HG02798 (cell line): ENCODE data around the gene SNRNP70.
"Not testable (repeated sequence)": the region's sequence is repeated elsewhere in the genome, so short reads cannot be mapped to it uniquely, and the experiment has no call there.

ENCODE experiments used
- ATAC-seq: cut with Tn5 transposase; IDR thresholded peaks from one replicate; pipeline ENCODE4 v1.9.1; 2021; ENCODE audit warnings: mild to moderate bottlenecking; ENCODE audit not compliant: unreplicated experiment, poor library complexity

The SNRNP70 gene

DNA sequence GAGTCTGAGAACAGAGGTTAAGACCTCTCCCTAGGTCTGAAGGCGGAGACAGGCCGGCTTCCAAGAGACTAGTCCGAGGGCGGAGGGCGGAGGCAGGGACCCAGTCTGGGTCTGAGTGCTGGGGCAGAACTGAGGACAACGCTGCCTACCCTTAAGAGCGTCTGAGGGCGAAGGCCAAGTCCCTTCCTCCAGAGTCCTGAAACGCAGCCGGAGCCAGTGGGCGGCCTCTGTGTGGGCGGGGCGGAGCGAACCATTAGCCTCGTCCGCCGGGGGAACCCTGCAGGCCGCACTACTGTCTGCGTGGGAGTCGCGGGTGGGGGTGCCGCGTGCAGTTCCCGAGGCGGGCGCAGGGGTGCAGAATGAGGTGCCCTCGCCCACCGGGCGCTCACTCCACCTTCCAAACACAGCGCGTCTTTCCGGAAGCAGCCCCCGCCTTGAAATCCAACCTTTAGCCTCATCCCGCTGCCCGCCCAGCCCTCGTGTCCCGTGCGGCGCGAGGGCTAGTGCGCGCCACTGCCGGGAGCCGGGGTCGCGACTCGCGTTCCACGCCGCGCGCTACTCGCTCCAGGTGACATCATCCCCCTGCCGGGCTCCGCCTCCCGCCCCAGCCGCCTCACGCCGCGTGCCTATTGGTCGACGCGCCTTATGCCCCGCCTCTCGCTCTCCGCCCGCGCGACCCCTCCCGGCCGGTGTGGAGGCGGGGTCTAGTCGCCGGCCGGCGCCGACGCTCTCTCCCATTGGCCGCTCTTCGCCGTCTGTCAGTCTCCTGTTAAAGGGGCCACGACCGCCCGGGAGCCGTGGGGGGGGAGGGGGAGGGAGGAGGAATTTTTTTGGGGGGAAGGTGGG, 33.5 kb downstream of the SNRNP70 start, which contains the start of gene C19orf73:
C19orf73 (minus strand) TSS at position 579 of the 846 bp plus-strand sequence; CDS start at position 458, 121 bp downstream.
- peak; percentile 85 for ATAC-seq

DNA sequence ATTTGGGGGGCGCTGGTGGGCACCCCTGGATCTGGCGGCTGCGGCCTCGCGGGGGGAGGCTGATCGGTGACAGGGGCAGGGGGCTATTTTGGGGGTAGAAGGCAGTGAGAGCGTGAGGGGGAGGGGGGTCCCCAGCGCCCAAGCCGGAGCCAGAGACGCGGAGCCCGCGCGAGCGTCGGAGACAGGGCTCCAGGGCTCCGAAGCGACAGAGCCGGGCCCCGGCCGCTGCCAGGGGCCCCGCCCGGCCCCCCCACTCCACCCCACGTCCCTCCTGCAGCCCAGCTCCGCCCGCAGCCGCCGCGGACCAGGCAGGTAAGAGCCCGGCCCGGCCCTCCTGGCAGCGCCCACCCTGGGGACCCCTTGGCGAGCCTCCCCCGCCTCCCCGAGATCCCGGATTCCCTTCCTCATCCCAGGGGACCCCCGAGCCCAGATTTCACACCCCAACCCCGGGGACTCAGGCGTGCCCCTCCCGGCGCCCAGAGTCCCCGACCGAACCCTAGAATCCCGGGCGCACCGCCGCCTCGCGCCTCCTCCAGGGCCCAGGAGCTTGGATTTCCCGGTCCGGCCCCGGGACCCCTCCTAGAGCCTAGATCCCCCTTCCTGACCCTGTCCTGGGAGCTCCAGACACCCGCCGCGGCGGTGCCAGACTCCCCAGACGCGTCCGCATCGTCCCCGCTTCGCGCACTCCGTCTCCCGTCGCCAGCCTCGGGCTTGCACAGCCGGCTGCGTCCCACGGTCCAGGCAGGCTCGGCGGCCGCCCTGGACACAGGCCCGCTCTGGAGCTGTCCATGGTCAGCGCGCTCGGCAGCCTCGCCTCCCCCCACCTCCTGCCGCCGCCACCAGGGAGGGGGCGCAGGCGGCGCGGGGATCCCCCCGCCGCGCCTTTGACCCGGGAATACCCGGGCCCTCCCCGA, 34.4 kb downstream of the SNRNP70 start, which contains the start of gene PPFIA3:
PPFIA3 (plus strand) TSS at position 134 of the 914 bp plus-strand sequence. CDS start 8,330 bp downstream, outside the sequence.
- no peak for ATAC-seq

DNA sequence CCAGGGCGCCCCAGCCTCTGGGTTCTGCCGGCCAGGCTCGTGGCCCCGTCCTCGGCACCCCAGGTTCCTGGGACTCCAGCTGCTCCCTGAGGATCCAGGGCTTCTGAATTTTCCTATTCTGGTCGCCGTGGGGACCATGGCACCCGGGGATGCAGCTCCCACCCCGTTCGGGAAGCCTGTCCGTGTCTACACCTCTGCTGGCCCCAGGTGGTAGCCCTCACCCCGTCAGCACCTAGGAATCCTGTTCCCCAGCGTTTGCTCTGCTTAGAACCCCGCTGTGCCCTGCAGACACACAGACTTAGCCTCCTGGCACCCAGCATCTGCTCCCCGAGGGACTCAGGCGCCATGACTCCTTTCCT, 35.1 kb downstream of the SNRNP70 start:
- no peak for ATAC-seq

DNA sequence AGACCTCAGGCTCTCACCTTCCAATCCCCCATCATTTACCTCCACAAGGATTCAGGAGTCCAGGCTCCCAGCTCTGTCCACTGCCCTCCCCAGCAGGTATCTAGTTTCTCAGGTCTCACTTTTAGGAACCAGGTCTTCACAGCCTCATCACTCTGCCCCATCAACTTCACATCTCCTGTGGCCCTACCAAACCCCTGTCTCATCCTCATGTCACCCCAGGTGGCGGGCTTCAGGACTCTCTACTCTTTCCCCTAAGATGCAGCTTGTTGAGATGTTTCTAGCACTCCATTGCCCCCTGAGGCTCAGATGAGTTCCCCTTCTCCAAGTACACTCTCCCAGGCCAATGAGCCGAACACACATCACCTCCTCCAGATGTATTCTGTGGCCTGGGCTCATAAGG, 35.6 kb downstream of the SNRNP70 start:
- no peak for ATAC-seq

DNA sequence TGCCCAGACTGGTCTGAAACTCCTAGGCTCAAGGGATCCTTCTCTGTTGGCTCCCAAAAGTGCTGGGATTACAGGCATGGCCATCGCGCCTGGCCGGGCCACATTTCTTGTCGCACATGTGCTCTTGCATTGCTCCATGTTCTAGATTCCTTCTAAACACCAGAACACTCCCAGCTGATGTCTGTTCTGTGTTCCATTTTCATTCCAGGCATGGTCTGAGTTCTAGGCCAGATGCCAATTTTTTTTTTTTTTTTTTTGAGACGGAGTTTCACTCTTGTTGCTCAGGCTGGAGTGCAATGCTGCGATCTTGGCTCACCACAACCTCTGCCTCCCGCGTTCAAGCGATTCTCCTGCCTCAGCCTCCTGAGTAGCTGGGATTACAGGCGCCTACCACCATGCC, 36.6 kb downstream of the SNRNP70 start:
- ATAC-seq = not testable (repeated sequence)

DNA sequence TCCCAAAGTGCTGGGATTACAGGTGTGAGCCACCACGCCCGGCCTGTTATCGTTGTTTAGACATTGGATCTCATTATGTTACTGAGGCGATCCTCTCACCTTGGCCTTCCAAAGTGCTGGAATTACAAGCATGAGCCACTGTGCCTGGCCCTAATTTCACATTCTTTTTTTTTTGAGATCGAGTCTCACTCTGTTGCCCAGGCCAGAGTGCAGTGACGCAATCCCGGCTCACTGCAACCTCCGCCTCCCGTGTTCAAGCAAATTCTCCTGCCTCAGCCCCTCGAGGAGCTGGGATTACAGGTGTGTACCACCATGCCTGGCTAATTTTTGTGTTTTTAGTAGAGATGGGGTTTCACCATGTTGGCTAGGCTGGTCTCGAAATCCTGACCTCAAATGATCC, 38.0 kb downstream of the SNRNP70 start:
- ATAC-seq = not testable (repeated sequence)

DNA sequence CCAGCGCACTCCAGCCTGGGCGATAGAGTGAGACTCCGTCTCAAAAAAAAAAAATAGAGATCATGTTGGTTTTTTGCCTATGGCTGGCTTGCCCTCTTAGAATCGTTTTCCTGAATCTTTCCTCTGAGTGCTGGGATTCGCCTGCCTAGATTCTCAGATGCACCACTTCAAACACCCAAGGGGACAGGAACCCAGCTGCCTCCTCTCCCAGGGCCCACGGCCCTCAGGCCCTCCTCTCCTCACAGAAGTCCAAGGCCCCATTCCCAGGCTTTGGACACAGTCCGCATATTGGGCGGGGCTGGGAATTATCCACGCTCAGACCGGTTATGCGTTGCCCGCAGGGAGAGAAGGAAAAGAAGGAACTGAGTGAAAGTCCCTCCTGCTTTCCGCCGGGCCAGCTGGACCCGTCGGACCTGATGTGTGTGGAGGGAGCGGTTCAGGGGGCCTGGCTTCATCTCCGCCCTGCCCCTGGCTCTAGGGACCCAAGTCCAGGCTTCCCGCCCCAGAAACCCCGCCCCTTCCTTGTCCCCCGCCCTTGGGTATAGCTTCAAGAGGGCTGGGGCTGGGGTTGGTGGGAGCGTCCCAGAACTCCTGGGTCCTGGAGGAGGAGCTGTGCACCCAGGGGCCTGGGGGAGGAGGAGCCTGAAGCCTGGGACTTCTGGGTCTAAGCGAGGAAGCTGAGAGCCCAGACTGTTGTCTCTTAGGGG, 39.9 kb downstream of the SNRNP70 start:
- ATAC-seq = no peak

DNA sequence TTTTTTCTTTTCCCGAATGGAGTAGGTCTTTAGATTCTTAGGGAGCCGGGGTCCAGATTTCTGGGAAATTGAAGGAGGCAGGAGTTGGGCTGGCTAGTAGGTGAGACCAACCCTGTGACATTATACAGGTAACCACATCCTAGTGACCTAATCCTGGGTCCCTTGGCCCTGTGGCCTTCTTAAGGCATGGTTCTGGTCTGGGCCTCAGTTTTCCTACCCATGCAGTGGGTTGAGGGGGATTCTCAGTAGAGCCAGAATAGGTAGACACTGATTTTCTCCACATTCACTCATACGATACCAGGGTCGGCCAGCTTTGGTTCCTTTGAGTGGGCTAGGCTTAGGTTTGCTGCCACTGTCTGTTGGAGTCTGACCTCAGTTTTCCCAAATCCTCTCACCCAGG, 41.3 kb downstream of the SNRNP70 start:
- no peak for ATAC-seq

DNA sequence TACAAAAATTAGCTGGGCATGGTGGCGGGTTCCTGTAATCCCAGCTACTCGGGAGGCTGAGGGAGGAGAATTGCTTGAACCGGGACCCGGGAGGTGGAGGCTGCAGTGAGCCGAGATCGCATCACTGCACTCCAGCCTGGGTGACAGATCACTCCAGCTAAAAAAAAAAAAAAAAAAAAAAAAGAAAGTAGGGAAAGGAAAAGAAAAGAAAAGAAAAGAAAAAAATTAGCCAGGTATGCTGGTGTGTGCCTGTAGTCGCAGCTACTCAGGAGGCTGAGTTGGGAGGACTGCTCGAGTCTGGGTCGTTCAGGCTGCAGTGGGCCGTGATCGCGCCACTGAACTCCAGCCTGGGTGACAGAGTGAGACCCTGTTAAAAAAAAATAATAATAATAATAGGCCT, 42.0 kb downstream of the SNRNP70 start:
- not testable (repeated sequence) for ATAC-seq

DNA sequence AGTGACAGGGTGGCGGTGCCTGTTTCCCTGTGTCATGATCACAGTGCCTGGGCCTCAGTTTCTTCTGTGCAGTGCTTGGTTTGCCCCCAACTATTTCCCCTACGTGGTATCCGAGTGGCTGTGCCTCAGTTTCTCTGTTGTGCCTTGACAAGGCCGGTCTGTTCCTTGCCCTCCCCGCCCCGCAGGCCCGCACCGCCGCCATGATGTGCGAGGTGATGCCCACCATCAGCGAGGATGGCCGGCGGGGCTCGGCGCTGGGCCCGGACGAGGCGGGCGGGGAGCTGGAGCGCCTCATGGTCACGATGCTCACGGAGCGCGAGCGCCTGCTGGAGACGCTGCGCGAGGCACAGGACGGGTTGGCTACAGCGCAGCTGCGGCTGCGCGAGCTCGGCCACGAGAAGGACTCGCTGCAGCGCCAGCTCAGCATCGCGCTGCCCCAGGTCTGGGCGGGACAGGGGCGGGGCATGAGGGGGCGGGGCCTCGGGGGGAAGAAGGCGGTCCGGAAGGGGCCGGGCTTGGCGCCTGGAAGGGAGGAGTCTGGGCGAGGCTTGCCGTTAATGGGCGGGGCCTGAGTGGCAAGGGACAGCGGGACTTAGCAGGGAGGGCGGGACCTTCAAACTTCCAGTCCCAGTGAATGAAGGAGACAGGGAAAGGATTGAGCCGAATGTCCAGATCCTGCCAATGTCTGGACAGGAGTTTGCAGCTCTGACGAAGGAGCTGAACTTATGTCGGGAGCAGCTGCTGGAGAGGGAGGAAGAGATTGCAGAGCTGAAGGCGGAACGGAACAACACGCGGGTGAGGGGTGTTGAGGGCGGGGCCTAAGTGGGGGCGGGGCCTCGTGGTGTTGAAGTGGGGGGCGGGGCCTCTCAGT, 42.7 kb downstream of the SNRNP70 start:
- peak; percentile 86 for ATAC-seq

DNA sequence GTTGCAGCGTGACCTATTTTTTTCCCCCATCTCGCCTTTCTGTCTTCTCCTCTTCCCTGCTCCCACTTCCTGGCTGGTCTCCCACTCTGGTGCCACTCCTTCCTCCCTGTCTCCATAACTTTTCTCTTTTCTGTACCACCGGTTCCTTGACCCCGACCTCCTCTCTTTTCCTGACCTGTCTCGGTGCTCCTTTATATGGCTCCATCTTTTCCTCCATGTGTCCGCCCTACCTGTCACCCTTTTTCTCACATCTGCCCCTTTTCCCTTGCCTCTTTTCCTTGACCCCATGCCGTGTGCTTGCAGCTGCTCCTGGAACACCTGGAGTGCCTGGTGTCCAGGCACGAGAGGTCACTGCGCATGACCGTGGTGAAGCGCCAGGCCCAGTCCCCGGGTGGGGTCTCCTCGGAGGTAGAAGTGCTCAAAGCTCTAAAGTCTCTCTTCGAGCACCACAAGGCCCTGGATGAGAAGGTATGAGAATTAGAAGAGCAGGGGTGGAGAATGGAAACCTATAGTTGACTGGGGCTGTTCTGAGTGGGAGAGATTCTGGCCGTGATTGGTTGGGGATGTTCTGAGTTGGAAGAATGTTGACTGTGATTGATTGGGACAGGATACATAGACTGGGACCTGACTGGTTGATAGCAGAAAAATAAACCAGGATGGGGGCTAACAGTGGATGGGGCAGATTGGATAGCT, 43.4 kb downstream of the SNRNP70 start:
- ATAC-seq = no peak

DNA sequence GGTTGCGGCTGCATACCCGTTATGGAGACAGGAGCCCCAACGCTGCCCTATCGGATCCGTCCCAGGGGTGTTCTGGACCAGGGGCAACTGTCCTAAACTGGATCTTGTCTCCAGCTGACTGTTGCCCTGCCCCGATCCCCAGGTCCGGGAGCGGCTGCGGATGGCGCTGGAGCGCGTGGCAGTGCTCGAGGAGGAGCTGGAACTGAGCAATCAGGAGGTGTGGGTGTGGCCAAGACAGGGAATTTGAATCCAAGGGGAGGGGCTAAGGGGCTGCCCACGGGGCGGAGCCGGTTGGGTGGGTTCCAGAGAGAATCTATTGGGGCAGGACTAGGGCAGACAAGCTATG, 44.0 kb downstream of the SNRNP70 start:
- ATAC-seq = no peak

DNA sequence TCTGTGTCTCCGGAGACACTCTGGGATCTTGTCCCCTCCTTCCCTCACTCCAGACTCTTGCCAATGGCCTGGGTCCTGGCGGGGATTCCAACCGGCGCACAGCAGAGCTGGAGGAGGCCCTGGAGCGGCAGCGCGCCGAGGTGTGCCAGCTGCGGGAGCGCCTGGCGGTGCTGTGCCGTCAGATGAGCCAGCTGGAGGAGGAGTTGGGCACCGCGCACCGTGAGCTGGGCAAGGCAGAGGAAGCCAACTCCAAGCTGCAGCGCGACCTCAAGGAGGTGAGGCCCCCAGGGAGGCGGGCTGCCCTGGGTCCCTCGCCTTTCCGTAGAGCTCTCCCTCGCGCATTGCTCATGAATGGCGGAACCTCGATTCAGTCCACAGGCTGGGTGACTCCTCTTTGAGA, 45.1 kb downstream of the SNRNP70 start:
- no peak for ATAC-seq

DNA sequence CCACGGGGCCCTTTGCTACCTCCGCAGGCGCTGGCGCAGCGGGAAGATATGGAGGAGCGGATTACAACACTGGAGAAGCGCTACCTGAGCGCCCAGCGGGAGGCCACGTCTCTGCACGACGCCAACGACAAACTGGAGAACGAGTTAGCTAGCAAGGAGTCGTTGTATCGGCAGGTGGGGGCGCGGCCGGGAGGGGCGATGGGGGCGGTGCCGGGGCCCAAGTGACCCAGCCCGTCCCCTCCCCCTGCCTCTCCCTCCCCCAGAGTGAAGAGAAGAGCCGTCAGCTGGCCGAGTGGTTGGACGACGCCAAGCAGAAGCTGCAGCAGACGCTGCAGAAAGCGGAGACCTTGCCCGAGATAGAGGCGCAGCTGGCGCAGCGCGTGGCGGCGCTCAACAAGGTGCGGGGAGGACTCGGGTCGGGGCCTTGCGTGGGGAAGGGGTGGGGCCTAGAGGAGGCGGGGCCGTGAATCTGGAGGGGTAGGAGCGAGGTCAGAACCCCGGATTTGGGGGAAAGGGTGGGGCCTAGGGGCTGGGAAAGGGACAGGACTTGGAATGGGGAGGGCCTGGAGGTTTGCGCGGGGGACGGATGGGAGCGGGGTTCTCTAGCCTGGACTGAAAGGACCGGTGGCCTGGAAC, 47.8 kb downstream of the SNRNP70 start:
- no peak for ATAC-seq

DNA sequence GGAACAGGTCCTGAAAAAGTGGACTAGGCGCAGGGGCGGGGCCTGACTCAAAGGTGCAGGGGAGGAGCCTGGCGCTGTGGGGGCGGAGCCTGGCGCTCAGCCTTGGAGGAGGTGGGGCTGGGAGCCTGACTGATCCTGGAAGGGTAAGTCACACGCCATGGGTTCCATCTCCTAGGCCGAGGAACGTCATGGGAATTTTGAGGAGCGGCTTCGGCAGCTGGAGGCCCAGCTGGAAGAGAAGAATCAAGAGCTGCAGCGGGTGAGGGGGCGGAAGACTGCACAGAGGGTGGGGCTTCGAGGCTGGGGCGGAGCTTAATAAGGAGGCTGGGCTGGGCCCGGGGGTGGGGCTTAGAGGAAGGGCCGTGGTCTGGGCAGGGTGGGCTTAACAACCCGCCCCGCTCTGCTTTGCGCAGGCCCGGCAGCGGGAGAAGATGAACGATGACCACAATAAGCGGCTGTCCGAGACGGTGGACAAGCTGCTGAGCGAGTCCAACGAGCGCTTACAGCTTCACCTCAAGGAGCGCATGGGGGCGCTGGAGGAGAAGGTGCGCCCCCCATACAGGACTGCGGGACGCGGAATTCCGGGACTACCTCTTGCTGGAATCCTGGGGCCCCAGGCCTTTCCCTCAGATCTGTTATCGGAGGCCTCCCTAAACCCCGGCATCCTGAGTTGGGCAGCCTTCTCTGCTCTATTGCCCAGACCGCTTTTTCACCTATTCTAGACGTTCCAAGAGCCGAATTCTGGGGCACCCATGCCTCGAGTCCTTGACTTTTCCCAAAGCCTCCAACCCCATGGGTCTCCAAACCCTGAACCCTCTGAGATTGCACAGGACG, 48.6 kb downstream of the SNRNP70 start:
- ATAC-seq = no peak

DNA sequence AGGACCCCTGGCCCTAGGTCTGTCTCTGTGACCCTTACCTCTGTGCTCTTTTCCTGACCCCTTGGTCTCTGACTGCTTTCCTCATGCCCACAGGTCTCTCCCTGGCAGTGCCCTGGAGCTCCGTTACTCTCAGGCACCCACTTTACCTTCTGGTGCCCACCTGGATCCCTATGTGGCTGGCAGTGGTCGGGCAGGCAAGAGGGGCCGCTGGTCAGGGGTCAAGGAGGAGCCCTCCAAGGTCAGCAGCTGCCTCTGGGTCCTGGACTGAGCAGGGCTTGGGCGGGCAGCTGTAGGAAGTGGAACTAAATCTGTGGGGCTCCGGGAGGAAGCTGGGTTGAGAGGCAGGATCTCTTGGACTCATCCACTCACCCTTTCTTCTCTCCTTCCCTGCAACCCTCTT, 50.4 kb downstream of the SNRNP70 start:
- ATAC-seq = no peak

DNA sequence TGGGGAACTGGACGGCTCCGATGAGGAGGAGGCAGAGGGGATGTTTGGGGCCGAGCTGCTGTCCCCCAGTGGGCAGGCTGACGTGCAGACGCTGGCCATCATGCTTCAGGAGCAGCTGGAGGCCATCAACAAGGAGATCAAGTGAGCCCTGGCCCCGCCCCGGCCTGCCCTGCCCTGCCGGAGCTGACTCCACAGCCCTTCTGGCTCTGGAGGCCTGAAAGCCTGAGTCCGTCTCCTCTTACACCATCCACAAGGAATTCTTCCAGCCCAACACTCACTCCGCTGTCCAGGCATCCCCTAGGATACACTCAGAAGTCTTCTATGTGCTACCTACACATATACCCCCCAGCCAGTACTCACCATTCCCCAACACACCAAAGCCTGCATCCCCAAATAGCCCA, 51.5 kb downstream of the SNRNP70 start:
- ATAC-seq = no peak

DNA sequence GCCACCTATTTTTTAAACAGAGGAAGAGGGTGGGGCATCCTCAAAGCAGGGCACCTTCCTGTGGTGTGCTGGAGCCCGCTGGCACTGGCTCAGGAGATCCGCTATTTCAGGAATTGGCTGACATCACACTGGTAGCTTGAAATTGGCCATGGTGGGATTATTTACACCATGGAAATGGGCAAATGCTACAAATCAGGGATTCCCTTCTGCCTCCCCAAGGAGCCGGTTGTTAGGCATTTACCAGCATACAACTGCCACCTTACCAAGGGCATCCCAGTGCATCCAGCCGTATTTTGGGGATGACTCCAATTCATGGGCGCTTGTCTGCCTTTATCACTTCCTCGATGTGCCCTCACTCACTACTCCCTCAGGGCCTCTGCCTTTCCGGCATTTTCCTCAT, 55.7 kb downstream of the SNRNP70 start:
- ATAC-seq = no peak
